ENCODE data around the gene TXNDC11. TPM values are rescaled to one million over a fixed set of nuclear protein-coding genes. Genes with fewer than 3 reads are reported as not detected.

Gene TXNDC11
- total RNA-seq, 2 experiments from 2014 or later: 30.7 to 38.3 TPM

- Mint-ChIP-seq H3K27ac (no peak overlapping the region), H3K36me3 (peaks cover 25% of the 10 kb centered on the region), H3K4me3 (no peak overlapping the region), H3K27me3 (no peaks in the 10 kb centered on the region), H3K4me1 (peaks cover 15% of the 10 kb centered on the region), H3K9me3 (no peaks in the 10 kb centered on the region)
- POLR2A ChIA-PET: interaction anchor here (0.9 kb wide), 1 partner anchor 380 kb away, joined by 5 read pairs; no protein-coding TSS in a partner anchor
- ATAC-seq (ENCODE audit: low read depth): no peak
- no peak for DNase-seq
Observed at GRCh38 chr16:11726008-11726407, 16.6 kb downstream of the TXNDC11 start.

GRCh38 chr16:11725457-11725856 lies 17.2 kb downstream of the TXNDC11 start:
- Mint-ChIP-seq H3K4me3 (no peak overlapping the region), H3K27ac (no peak overlapping the region), H3K4me1 (peaks cover 15% of the 10 kb centered on the region), H3K36me3 (peaks cover 28% of the 10 kb centered on the region), H3K9me3 (no peaks in the 10 kb centered on the region), H3K27me3 (no peaks in the 10 kb centered on the region)
- ATAC-seq (ENCODE audit: low read depth) (no peak), DNase-seq (no peak)
- POLR2A ChIA-PET: interaction anchor here (0.6 to 0.9 kb wide), 2 partner anchors 18 to 379 kb away, joined by 4 to 5 read pairs; no protein-coding TSS in a partner anchor

GRCh38 chr16:11722468-11722808 lies 20.2 kb downstream of the TXNDC11 start:
- H3K27ac Mint-ChIP-seq: no peak overlapping the region

GRCh38 chr16:11721781-11722467 lies 20.7 kb downstream of the TXNDC11 start:
- POLR2A ChIA-PET: no interaction called here
- Mint-ChIP-seq H3K9me3 (no peaks in the 10 kb centered on the region), H3K36me3 (peaks cover 15% of the 10 kb centered on the region), H3K27ac (no peak overlapping the region), H3K4me3 (no peak overlapping the region), H3K4me1 (peaks cover 3% of the 10 kb centered on the region), H3K27me3 (no peaks in the 10 kb centered on the region)
- ATAC-seq (ENCODE audit: low read depth) (no peak), DNase-seq (no peak)

More at GRCh38 chr16:11722468-11722808, 20.2 kb downstream of the TXNDC11 start:
- no peaks in the 10 kb centered on the region for H3K27me3 Mint-ChIP-seq
- no peak for ATAC-seq (ENCODE audit: low read depth)
- no peak for DNase-seq
- POLR2A ChIA-PET: no interaction called here
- H3K36me3 Mint-ChIP-seq: peaks cover 16% of the 10 kb centered on the region
- H3K4me1 Mint-ChIP-seq: peaks cover 3% of the 10 kb centered on the region
- no peak overlapping the region for H3K4me3 Mint-ChIP-seq
- no peaks in the 10 kb centered on the region for H3K9me3 Mint-ChIP-seq

- ATAC-seq (ENCODE audit: low read depth): no peak
- no peak overlapping the region for H3K4me3 Mint-ChIP-seq
- H3K9me3 Mint-ChIP-seq: no peaks in the 10 kb centered on the region
- H3K4me1 Mint-ChIP-seq: peaks cover 3% of the 10 kb centered on the region
- H3K36me3 Mint-ChIP-seq: peaks cover 8% of the 10 kb centered on the region
- POLR2A ChIA-PET: no interaction called here
- DNase-seq: no peak
- no peaks in the 10 kb centered on the region for H3K27me3 Mint-ChIP-seq
- no peak overlapping the region for H3K27ac Mint-ChIP-seq
Observed at GRCh38 chr16:11719762-11720161, 22.9 kb downstream of the TXNDC11 start.

GRCh38 chr16:11719171-11719570 lies 23.5 kb downstream of the TXNDC11 start:
- no peaks in the 10 kb centered on the region for H3K9me3 Mint-ChIP-seq
- peaks cover 3% of the 10 kb centered on the region for H3K4me1 Mint-ChIP-seq
- H3K27me3 Mint-ChIP-seq: no peaks in the 10 kb centered on the region
- no peak for ATAC-seq (ENCODE audit: low read depth)
- POLR2A ChIA-PET: no interaction called here
- no peak overlapping the region for H3K4me3 Mint-ChIP-seq
- no peak overlapping the region for H3K27ac Mint-ChIP-seq
- no peak for DNase-seq
- H3K36me3 Mint-ChIP-seq: peaks cover 11% of the 10 kb centered on the region

GRCh38 chr16:11717811-11718210 lies 24.8 kb downstream of the TXNDC11 start:
- peaks cover 11% of the 10 kb centered on the region for H3K36me3 Mint-ChIP-seq
- ATAC-seq (ENCODE audit: low read depth) (no peak), DNase-seq (no peak)
- POLR2A ChIA-PET: no interaction called here
- H3K27ac Mint-ChIP-seq: no peak overlapping the region
- peaks cover 3% of the 10 kb centered on the region for H3K4me1 Mint-ChIP-seq
- no peaks in the 10 kb centered on the region for H3K9me3 Mint-ChIP-seq
- H3K27me3 Mint-ChIP-seq: no peaks in the 10 kb centered on the region
- H3K4me3 Mint-ChIP-seq: no peak overlapping the region

GRCh38 chr16:11716336-11716735 lies 26.3 kb downstream of the TXNDC11 start:
- POLR2A ChIA-PET: no interaction called here
- H3K27ac Mint-ChIP-seq: no peak overlapping the region
- DNase-seq (no peak), ATAC-seq (ENCODE audit: low read depth) (no peak)
- peaks cover 11% of the 10 kb centered on the region for H3K36me3 Mint-ChIP-seq
- H3K4me3 Mint-ChIP-seq: no peak overlapping the region
- H3K9me3 Mint-ChIP-seq: no peaks in the 10 kb centered on the region
- peaks cover 4% of the 10 kb centered on the region for H3K4me1 Mint-ChIP-seq
- no peaks in the 10 kb centered on the region for H3K27me3 Mint-ChIP-seq

- no peak overlapping the region for H3K27ac Mint-ChIP-seq
- no peak overlapping the region for H3K4me3 Mint-ChIP-seq
- H3K9me3 Mint-ChIP-seq: no peaks in the 10 kb centered on the region
- H3K4me1 Mint-ChIP-seq: peaks cover 4% of the 10 kb centered on the region
- ATAC-seq (ENCODE audit: low read depth) (no peak), DNase-seq (no peak)
- H3K36me3 Mint-ChIP-seq: peaks cover 9% of the 10 kb centered on the region
- POLR2A ChIA-PET: interaction anchor here (0.6 to 0.8 kb wide), 2 partner anchors 21 to 101 kb away, joined by 3 read pairs; no protein-coding TSS in a partner anchor
- no peaks in the 10 kb centered on the region for H3K27me3 Mint-ChIP-seq
Observed at GRCh38 chr16:11715246-11715947, 27.3 kb downstream of the TXNDC11 start.

- ATAC-seq (ENCODE audit: low read depth) (no peak), DNase-seq (no peak)
- no peaks in the 10 kb centered on the region for H3K9me3 Mint-ChIP-seq
- no peaks in the 10 kb centered on the region for H3K27me3 Mint-ChIP-seq
- POLR2A ChIA-PET: no interaction called here
- H3K4me3 Mint-ChIP-seq: no peak overlapping the region
- H3K36me3 Mint-ChIP-seq: peaks cover 6% of the 10 kb centered on the region
- peak overlapping the region; percentile 73 for H3K27ac Mint-ChIP-seq
- H3K4me1 Mint-ChIP-seq: peaks cover 3% of the 10 kb centered on the region
Observed at GRCh38 chr16:11712122-11712521, 30.5 kb downstream of the TXNDC11 start.

- no peaks in the 10 kb centered on the region for H3K9me3 Mint-ChIP-seq
- no peak overlapping the region for H3K27ac Mint-ChIP-seq
- POLR2A ChIA-PET: no interaction called here
- H3K4me3 Mint-ChIP-seq: no peak overlapping the region
- DNase-seq: no peak
- no peaks in the 10 kb centered on the region for H3K27me3 Mint-ChIP-seq
- ATAC-seq (ENCODE audit: low read depth): no peak
- peaks cover 6% of the 10 kb centered on the region for H3K36me3 Mint-ChIP-seq
- H3K4me1 Mint-ChIP-seq: peaks cover 3% of the 10 kb centered on the region
Observed at GRCh38 chr16:11711662-11712061, 31.0 kb downstream of the TXNDC11 start.

GRCh38 chr16:11708421-11708820 lies 34.2 kb downstream of the TXNDC11 start:
- Mint-ChIP-seq H3K36me3 (peaks cover 7% of the 10 kb centered on the region), H3K4me1 (peaks cover 6% of the 10 kb centered on the region), H3K4me3 (no peak overlapping the region), H3K27ac (no peak overlapping the region), H3K27me3 (no peaks in the 10 kb centered on the region), H3K9me3 (no peaks in the 10 kb centered on the region)
- ATAC-seq (ENCODE audit: low read depth) (no peak), DNase-seq (no peak)
- POLR2A ChIA-PET: no interaction called here

- no peak overlapping the region for H3K27ac Mint-ChIP-seq
- H3K27me3 Mint-ChIP-seq: no peaks in the 10 kb centered on the region
- H3K36me3 Mint-ChIP-seq: peaks cover 12% of the 10 kb centered on the region
- no peak for DNase-seq
- H3K4me1 Mint-ChIP-seq: peaks cover 8% of the 10 kb centered on the region
- no peak for ATAC-seq (ENCODE audit: low read depth)
- no peaks in the 10 kb centered on the region for H3K9me3 Mint-ChIP-seq
- no peak overlapping the region for H3K4me3 Mint-ChIP-seq
- POLR2A ChIA-PET: interaction anchor here (0.7 kb wide), 2 partner anchors 17 to 39 kb away, joined by 4 read pairs; no protein-coding TSS in a partner anchor
Observed at GRCh38 chr16:11707679-11708197, 34.9 kb downstream of the TXNDC11 start.
